Activated naive CD4-positive, alpha-beta T cell treated with Interleukin-2 at 50 U/mL for 16 hours (primary cell): ENCODE results near the gene MYO15B.

ENCODE experiments used
- DNase-seq: peaks from one replicate; pipeline ENCODE4 v3.0.0-alpha.2; 2020

Gene MYO15B

GRCh38 chr17:75607086-75607485 lies 19.5 kb downstream of the MYO15B start:
- no peak for DNase-seq

DNA sequence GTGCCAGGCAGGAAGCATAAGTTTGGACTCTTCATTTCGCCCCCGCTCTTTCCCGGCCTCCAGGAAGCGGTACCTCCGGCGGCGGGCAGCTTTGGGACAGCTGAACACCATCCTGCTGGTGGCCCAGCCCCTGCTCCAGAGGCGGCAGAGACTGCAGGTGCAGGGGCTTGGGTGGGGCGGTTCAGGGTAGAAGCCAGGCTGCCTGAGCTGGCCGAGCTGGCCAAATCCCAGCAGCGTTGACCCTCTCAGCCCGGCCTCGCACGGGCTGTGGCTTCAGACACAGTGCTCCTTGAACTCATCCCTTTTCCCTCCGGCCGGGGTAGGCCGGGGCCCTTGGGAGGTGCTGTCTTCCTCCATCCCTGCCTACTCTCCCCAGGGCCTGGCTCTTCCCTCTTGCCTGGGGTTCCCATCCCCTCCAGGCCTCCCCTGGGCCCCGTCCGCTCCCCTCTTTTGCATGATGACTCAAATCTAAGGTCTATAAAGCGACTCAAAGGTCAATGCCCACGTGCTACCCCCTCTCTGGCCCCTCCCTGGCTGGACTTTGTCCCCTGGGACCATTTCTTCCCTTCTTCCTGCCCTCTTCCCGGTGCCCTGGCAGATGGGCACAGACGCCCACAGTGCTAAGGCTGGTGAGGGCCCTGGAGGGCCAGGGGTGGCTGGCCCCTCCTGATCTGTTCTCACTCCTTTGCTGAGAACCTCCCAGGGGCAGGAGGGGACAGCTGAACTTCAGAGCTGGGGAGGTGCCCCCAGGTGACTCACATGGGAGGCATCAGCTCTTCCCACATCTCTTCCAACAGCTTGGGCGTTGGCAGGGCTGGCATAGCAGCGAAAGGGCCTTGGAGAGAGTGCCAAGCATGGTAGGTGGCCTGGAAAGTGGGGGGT lies 22.7 kb downstream of the MYO15B start:
- no peak for DNase-seq

DNA sequence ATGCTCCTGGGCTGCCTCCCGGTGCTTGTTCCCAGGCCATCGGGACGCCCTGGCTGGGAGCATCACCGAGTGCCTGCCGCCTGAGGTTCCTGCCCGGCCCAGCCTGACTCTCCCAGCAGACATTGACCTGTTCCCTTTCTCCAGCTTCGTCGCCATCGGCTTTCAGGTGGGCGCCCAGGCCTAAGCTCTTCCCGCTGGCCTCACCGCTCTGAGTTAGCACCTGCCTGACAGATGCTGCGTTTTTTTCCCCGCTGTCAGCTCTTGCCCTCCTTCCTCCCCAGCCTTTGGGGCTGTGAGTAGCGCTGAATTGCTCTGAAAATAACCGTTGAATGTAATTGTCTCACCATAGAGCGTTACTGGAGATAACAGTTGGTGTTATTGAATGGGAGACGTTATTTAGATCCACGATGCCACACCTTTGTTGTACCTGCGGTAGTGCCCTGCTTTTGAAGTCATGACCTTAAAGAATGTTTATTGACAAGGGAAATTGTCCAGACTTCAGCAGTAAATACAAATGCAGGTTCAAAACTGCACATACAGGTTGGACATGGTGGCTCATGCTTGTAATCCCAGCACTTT lies 24.3 kb downstream of the MYO15B start:
- no peak for DNase-seq

- DNase-seq: no peak
These were observed 25.5 kb downstream of the MYO15B start for GRCh38 chr17:75612906-75613626.

- DNase-seq: no peak
These were observed 26.4 kb downstream of the MYO15B start for GRCh38 chr17:75614006-75614405.

- DNase-seq: no peak
These were observed 27.1 kb downstream of the MYO15B start for GRCh38 chr17:75614556-75615270.

DNA sequence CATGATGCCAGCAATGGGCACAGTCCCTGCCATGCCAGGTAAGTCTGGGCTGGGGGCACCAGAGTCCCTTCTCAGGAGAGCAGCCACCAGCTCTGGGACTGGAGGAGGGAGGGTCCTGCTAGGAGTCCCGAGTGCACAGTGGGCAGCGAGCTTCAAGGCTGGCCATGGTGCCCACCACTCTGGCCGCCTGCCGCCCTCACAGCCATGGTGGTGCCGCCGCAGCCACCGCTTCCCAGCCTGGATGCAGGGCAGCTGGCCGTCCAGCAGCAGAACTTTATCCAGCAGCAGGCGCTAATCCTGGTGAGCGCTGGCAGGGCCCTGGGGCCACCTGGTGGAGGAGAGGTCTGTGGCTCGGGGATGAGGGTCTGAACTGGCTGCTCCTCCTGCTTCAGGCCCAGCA lies 27.7 kb downstream of the MYO15B start:
- no peak for DNase-seq

- no peak for DNase-seq
These were observed 29.0 kb downstream of the MYO15B start for GRCh38 chr17:75616521-75617122.

GRCh38 chr17:75617218-75617617 lies 29.6 kb downstream of the MYO15B start:
- DNase-seq: no peak

DNA sequence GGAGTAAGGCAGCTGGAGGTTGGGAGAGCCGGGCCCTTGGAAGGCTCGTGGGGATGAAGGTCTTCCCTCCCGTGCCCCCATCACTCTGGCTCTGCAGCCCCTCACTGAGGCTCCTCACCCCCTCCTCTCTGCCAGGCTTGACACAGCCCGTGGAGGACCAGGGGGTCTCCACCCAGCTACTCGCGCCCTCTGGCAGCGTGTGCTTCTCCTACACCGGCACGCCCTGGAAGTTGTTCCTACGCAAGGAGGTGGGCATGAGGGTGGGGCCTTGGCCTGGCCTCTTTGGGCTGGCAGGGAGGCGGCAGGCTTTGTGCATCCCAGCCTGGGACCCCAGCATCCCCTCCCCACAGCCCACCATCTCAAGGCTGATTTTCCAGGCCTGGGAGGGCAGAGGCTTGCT lies 30.1 kb downstream of the MYO15B start:
- no peak for DNase-seq

DNA sequence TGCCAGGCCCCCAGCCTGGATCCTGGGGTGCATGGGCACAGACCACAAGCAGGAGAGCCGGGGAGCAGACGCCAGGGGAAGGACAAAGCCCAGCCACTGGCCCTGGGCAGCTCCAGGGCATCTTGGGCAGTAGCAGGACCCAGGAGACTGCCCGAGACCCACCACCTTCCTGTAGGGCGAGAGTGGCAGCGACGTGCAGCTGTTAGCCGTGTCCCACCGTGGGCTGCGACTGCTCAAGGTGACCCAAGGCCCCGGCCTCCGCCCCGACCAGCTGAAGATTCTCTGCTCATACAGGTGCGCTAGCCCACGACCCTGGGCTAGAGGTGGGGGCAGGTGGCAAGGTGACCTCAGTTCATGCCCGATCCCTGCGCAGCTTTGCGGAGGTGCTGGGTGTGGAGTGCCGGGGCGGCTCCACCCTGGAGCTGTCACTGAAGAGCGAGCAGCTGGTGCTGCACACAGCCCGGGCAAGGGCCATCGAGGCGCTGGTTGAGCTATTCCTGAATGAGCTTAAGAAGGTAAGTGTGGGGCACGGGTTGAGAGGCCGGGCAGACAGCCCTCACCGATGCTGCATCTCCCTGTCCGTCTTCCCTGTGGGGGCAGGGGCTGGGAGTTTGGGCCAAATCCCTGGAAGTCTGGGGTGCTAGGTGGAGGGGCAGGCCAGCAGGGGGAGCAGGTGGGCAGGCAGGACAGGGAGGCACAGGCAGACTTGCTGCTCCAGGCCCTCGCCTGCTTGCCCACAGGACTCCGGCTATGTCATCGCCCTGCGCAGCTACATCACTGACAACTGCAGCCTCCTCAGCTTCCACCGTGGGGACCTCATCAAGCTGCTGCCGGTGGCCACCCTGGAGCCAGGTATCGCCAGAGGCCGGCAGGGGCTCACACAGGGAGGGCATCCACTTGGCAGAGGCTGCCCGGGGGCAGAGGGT lies 32.2 kb downstream of the MYO15B start:
- DNase-seq: no peak

DNA sequence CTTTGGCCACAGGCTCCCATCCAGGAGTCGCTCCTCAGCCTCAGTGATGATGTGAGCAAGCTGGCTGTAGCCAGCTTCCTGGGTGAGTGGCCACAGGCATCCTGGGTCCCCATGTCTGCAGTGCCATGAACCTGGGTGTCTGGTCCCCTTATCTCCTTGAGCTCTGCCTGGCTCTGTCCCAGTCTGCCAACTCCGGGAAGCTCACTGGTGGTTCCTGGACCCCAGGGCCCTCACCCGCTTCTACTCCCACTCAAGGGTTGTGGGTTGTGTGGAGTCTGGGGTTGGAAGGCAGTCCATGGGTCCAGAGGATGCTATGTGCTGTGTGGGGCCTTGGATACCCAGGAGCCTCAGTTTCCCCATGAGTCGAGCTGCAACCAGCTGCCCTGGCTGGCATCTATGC lies 33.9 kb downstream of the MYO15B start:
- DNase-seq: no peak

DNA sequence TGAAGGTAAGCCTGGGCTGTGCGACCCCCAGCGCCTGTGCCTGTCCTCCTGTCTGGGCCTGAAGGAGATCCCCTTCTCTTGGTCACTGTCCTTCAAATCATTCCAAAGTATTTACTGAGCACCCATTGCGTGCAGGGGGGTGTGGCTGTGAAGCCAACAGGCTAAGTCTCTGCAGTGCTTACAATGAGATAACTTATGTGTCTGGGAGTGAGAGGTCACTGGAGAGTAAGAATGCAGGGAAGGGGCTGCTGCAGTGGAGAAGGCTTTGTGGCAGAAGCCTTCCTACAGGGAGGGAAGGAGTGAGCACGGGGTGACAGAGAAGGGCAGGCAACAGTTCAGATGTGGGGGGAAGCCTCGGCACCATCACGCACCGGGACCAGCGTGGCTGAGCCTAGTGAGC lies 34.5 kb downstream of the MYO15B start:
- DNase-seq: no peak

DNA sequence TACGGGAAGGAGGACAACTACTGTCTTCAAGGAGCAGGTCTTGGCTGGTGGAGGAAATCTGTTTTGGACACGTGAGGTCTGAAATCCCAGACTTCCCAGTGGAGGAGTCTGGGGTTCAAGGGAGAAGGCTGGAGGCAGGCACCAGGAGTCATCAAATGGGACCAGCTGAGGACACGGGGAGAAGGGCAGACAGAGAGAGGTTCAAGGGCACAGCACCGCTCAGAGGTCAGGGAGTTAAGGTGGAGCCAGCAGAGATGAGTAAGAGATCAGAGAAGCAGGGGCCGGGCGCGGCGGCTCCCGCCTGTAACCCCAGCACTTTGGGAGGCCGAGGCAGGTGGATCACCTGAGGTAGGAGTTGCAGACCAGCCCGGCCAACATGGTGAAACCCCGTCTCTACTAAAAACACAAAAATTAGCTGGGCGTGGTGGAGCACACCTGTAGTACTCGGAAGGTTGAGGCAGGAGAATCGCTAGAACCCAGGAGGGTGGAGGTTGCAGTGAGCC lies 35.2 kb downstream of the MYO15B start:
- no peak for DNase-seq

DNA sequence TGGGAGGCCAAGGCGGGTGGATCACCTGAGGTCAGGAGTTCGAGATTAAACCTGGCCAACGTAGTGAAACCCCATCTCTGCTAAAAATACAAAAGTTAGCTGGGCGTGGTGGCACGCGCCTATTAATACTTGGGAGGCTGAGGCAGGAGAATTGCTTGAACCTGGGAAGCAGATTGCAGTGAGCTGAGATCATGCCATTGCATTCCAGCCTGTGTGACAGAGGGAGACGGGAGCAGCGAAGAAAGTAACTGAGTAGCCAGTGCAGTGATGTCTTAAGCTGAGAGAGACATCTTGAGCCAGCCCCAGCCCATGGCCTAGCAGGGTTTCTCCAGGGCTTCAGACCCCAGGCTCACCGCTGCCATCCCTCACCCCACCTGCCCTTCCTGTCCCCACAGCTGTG lies 35.8 kb downstream of the MYO15B start:
- no peak for DNase-seq

DNA sequence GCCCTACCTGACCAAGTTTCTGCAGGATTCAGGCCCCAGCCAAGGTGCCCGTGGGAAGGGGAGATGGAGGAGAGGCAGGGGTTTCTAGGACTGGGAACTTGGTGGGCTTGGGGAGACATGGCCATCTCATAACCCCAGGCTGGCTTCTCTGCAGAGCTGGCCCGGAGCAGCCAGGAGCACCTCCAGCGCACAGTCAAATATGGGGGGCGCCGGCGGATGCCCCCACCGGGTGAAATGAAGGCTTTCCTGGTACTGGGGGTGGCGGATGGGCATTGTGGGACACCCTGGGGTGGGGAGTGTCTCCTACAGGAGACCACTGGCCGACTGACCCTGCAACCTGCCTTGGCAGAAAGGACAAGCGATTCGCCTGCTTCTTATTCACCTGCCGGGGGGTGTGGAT lies 36.4 kb downstream of the MYO15B start:
- DNase-seq: no peak

DNA sequence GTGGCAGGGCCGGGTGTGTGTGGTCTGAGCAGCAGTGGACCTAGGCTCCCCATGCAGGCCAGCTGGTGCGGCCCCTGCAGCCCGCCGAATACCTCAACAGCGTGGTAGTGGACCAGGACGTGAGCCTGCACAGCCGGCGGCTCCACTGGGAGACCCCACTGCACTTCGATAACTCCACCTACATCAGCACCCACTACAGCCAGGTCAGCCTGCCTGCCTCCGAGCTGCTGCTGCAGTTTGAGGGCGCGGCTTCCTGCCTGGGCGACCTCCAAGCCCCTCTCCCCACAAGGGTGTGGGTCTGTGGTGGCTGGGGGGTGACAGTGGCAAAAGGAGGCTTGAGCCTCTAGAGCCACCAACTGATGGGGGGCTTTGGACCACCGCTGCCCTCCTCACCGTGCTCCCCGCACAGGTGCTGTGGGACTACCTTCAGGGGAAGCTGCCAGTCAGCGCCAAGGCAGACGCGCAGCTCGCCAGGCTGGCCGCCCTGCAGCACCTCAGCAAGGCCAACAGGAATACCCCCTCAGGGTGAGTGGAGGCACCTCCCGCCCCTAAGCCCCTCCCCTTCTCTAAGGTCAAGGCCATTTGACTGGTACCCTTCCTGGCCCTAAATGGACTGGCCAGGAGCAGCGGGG lies 37.2 kb downstream of the MYO15B start:
- no peak for DNase-seq

GRCh38 chr17:75625813-75626486 lies 38.4 kb downstream of the MYO15B start:
- no peak for DNase-seq

DNA sequence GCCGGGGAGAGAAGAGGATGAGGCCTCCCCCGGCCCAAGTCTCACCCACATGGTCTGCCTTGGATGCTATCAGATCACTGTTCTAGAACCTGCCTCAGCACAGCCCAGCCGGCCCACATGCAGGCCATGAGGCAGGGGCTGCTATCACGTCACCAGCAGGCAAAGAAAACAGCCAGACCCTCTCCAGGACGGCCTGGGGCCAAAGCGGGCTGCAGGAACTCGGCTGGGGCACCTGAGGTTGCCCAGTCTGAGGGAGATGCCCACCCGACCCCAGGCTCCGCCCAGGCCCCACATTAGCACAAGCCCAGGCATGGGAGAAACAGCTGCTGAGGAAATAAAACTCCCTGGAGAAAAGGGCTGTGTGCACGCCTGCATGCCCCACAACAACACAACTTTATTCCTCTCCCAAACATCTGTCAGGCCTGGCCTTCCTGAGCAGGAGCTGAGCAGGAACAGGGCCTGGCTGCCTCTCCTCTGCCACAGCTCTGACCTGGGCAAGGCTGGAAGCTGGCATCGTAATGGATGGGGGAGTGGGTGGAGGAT lies 39.0 kb downstream of the MYO15B start:
- DNase-seq: no peak

GRCh38 chr17:75627094-75627493 lies 39.5 kb downstream of the MYO15B start:
- DNase-seq: no peak
